Thyroid gland (tissue), 4 donors: Measurements from ENCODE around the gene HHIPL1. TPM values are rescaled to one million over a fixed set of nuclear protein-coding genes. Genes with fewer than 3 reads are reported as not detected.

Experiments used
- DNase-seq, 2 donors: peaks; one replicate each; pipeline ENCODE4 v3.0.0-alpha.2; 2019
- H3K27ac ChIP-seq, 3 donors: fragments of 200-600 bp; sonication (generic); 1 replicate in 2 of 3; 2 replicates in 1 of 3; pipeline ENCODE4 v1.5.1; 2016 to 2019; ENCODE audit warnings: mild to moderate bottlenecking in 1 of 3, moderate library complexity in 1 of 3
- H3K27me3 ChIP-seq: fragments of 200-600 bp; sonication (generic); one replicate; pipeline ENCODE4 v1.5.1; 2019
- H3K36me3 ChIP-seq, 2 donors: fragments of 200-600 bp; sonication (generic); one replicate each; pipeline ENCODE4 v1.5.1; 2016 to 2019
- H3K4me1 ChIP-seq, 2 donors: fragments of 200-600 bp; sonication (generic); one replicate each; pipeline ENCODE4 v1.5.1; 2017 to 2019
- H3K4me3 ChIP-seq, 3 donors: fragments of 200-600 bp; sonication (generic); replicated peaks in 1 of 3; 1 replicate in 2 of 3; 2 replicates in 1 of 3; pipeline ENCODE4 v1.5.1; 2016; ENCODE audit warnings: mild to moderate bottlenecking in 1 of 3
- H3K9me3 ChIP-seq: fragments of 200-600 bp; sonication (generic); one replicate; pipeline ENCODE4 v1.5.1; 2017
- POLR2A ChIP-seq, 2 donors: fragments of 450-650 bp; IDR thresholded peaks; one replicate each; pipeline ENCODE4 v1.6.1; 2017; ENCODE audit warnings: antibody characterized with exemption in 2 of 2, mild to moderate bottlenecking in 2 of 2, moderate library complexity in 1 of 2
- WGBS, 2 donors: methylation state at CpG; one replicate each; pipeline ENCODE4 v1.1.5; 2017; 5-methylcytosine and 5-hydroxymethylcytosine counted together
- intact Hi-C: fragments of 100-400 bp; cut with DNase I; formaldehyde crosslinking; loops from one replicate; pipeline ENCODE4 v1.15.1; 2023
- total RNA-seq, 4 donors: library from RNA; depleted of rRNA; stranded (reverse); fragments of >200 nt; gene quantifications; one replicate each; pipeline ENCODE4 v1.2.3, GENCODE V29; 2016
- TF ChIP-seq, protein P1 (sequence below), 6 experiments: fragments of 200-600 bp in 3 of 6; fragments of 450-650 bp in 3 of 6; sonication (generic) in 3 of 6; IDR thresholded peaks; one replicate each; pipeline ENCODE4 v1.5.1; 2016 to 2019; ENCODE audit warnings: antibody characterized with exemption in 6 of 6, mild to moderate bottlenecking in 2 of 6, inconsistent platforms in 1 of 6, moderate library complexity in 1 of 6

HHIPL1 gene
- total RNA-seq, 4 donors from 2014 or later = 0.98 to 2.7 (median 1.1) TPM

DNA sequence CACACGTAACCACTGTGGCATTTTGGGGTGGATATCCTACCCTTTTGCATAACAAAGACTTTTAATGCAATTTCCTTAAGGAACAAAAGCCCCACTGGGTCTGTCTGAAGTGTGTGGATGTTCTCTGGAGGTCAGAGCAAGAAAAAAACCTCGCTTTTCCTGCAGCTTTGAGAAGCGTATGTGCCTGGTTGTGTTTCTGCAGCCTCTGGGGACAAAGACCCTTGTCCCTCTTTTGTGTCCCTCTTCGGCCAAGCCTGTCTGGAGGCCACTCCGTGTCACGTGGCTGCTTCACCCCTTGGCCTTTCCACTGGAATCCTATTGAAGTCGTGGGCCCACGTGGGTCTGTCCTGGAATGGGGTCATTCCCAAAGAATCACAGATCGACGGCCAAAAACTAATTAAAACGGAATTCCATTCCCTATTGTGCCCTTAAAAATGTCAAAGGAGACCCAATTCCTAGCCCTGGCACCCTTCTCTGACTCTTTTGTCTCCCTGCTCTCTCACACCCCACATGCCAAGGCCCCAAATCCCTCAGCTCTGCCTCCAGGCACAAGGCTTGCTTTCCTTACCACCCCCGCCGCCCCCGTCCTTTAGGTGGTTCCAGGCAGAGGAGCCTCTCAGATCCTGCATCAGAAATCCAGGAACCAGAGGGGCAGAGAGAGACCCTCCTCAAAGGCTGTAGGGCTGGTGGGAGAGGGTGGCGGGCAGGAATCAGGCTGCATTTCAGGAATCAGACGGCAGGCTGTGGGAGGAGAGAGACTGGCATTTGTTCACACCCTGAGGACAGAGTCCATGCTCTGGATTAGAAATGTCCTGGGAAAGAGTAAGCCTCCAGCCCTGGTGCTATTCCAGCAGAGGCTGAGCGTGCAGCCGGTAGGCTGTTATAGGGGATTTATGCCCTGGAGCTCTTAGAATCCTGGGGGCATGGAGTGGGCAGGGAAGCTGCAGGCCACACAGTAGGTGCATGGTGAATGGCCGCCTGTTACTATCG is 26.6 kb downstream of the HHIPL1 start:
- intact Hi-C loops = no loop called here
- peaks cover 3% of the 10 kb centered on the region for H3K27me3 ChIP-seq
- no peak overlapping the region for H3K27ac ChIP-seq
- H3K36me3 ChIP-seq = no peaks in the 10 kb centered on the region
- H3K9me3 ChIP-seq = no peaks in the 10 kb centered on the region
- 82 to 85% methylated on average over 18 to 20 of the region's 20 CpGs for WGBS, 2 donors
- H3K4me1 ChIP-seq = no peaks in the 10 kb centered on the region
- TF ChIP-seq POLR2A (IDR thresholded peaks at IDR 0.05) = no peak
- TF ChIP-seq, protein P1, sequence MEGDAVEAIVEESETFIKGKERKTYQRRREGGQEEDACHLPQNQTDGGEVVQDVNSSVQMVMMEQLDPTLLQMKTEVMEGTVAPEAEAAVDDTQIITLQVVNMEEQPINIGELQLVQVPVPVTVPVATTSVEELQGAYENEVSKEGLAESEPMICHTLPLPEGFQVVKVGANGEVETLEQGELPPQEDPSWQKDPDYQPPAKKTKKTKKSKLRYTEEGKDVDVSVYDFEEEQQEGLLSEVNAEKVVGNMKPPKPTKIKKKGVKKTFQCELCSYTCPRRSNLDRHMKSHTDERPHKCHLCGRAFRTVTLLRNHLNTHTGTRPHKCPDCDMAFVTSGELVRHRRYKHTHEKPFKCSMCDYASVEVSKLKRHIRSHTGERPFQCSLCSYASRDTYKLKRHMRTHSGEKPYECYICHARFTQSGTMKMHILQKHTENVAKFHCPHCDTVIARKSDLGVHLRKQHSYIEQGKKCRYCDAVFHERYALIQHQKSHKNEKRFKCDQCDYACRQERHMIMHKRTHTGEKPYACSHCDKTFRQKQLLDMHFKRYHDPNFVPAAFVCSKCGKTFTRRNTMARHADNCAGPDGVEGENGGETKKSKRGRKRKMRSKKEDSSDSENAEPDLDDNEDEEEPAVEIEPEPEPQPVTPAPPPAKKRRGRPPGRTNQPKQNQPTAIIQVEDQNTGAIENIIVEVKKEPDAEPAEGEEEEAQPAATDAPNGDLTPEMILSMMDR (IDR thresholded peaks at IDR 0.05) = no peak
- no peak for DNase-seq
- no peak overlapping the region for H3K4me3 ChIP-seq

DNA sequence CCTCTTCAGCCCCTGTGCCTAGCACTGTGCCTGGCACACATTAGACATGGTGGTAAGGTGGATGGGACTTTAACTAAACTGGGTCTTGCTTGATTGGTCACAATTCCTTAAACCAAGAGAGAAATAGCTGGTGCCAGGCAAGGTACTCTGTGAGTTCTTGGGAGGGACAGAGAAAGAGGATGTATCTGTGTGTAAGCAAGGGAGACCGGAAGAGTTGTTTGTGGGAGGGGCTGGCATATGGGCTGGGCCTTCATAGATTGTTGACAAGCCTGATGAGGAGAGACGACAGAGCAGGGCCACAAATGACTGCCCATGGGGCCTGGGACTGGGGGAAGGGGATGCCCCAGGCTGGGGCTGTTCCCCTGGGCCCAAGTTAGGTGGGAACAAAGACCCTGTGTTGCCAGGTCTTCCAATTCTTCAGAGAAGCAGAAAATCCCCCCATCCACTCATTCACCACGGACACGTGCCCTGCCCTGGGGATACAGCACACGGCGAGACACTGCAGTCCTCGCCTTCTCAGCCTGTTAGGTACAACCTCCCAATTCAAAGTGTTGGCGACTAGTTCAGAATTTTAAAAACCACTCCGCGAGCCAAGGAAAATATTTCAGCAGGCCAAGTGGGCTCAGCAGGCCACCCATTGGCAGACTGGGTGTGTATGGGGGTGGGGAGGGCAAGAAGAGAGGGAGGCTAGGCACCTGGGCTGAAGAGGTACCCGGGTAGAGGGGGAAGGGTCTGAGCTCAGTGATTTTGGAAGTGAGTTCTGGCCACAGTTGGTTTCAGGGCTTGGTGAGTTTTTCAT is 27.8 kb downstream of the HHIPL1 start:
- no peak for DNase-seq
- 79 to 81% methylated on average over 11 of the region's 11 CpGs for WGBS, 2 donors
- H3K27ac ChIP-seq = no peak overlapping the region
- H3K36me3 ChIP-seq = no peaks in the 10 kb centered on the region
- peaks cover 0 to 2% of the 10 kb centered on the region in 2 donors for H3K4me1 ChIP-seq
- H3K4me3 ChIP-seq = no peak overlapping the region
- no peak for TF ChIP-seq POLR2A (IDR thresholded peaks at IDR 0.05)
- TF ChIP-seq, protein P1 (IDR thresholded peaks at IDR 0.05) = no peak
- H3K9me3 ChIP-seq = no peaks in the 10 kb centered on the region
- intact Hi-C loops = no loop called here
- H3K27me3 ChIP-seq = peaks cover 3% of the 10 kb centered on the region

DNA sequence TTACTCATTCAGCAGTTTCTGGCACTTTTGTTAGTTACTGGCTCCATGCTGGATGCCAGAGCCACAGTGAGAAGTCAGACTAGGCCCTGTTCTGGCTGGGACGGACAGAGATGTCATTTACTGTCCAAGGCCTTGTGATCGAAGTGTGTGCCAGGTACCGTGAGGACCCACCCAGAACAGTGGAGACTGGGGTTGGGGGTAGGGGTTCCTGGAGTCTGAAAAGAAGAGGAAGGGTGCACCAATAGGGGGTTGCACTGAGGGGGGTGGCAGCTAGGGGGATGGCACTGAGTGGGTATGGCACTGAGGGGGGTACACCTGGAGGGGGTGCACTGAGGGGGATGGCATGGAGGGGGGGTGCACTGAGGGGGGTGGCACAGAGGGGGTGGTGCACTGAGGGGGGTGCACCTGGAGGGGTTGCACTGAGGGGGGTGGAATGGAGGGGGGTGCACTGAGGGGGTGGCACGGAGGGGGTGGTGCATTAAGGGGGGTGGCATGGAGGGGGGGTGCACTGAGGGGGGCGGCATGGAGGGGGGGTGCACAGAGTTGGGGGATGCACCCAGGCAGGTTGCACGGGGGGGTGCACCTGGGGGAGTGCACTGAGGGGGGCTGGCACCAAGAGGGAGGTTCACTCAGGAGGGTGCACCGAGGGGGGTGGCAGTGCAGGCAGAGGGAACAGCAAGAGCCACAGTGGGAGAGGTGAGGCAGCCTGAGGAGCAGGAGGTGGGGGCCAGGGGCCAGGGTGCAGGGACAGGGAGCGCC is 28.6 kb downstream of the HHIPL1 start:
- intact Hi-C loops = no loop called here
- Histone ChIP-seq H3K27me3 (peaks cover 3% of the 10 kb centered on the region), H3K27ac (no peak overlapping the region), H3K9me3 (no peaks in the 10 kb centered on the region), H3K4me1 (peaks cover 0 to 3% of the 10 kb centered on the region in 2 donors), H3K4me3 (no peak overlapping the region), H3K36me3 (no peaks in the 10 kb centered on the region)
- 76 to 81% methylated on average over 8 of the region's 8 CpGs for WGBS, 2 donors
- TF ChIP-seq POLR2A (IDR thresholded peaks at IDR 0.05) = no peak
- TF ChIP-seq, protein P1 (IDR thresholded peaks at IDR 0.05) = no peak
- no peak for DNase-seq

DNA sequence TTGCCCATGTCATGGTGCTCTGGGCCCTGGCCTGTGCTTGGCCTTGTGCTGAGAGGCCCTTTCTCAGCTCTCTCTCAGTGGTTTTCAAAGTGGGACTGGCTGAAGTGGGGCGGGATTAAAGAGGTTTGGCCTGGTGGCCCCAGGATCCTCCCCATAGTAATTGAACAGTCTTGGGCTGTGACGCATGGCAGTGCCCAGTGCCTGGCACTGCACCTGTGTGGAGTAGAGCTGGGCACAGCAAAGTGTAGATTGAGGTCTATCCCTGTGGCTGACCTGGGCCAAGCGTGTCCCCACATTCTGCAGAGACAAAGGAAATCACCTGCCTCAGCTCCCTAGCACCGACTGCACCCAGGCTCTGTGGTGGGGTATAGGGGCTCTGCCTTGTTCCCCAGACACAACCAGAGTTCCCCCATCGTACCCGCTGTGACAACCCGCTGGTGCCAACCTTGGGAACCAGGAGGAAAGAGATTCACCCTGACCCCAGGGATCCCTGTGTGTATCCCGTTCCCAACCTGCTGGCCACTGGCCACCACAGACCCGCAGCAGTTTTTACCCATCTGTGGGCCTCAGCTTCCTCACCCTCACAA is 29.2 kb downstream of the HHIPL1 start:
- WGBS, 2 donors = 89 to 90% methylated on average over 6 to 8 of the region's 9 CpGs
- Histone ChIP-seq H3K36me3 (no peaks in the 10 kb centered on the region), H3K9me3 (no peaks in the 10 kb centered on the region), H3K27ac (no peak overlapping the region), H3K4me1 (peaks cover 0 to 3% of the 10 kb centered on the region in 2 donors), H3K4me3 (no peak overlapping the region), H3K27me3 (peaks cover 3% of the 10 kb centered on the region)
- intact Hi-C loops = no loop called here
- DNase-seq = peak in 1 of 2 donors; percentile 40
- TF ChIP-seq, protein P1 (IDR thresholded peaks at IDR 0.05) = no peak
- no peak for TF ChIP-seq POLR2A (IDR thresholded peaks at IDR 0.05)
